ENCODE measurements around the gene KCTD16.

Gene KCTD16

DNA sequence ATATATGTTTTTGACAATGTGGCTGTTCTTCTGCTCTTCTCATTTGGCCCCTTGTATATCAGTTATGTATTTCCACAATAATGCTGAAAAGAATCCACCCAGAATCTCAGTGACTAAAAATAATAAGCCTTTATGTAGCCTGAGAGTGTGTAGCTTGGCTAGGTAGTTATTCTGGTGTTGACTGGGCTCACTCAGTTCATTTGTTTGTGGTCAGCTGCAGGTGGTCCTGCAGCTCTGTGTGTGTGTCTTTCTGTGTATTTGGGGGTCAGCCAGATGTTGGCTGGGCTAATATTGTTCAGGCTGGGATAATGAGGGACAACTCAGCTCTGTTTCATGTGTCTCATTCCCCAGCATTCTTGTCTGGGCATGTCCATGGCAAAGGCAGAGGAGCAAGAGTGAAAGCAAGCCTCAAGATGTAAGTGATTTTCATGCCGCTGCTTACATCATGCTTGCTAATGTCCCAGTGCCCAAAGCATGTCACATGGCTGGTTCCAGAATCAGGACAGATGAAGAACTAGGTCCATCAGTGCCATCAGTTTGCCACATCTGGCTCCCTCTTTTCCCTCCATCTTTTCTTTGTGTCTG is 162.8 kb downstream of the KCTD16 start:
- DNase-seq (ENCODE audit: low read depth), result no peak

DNA sequence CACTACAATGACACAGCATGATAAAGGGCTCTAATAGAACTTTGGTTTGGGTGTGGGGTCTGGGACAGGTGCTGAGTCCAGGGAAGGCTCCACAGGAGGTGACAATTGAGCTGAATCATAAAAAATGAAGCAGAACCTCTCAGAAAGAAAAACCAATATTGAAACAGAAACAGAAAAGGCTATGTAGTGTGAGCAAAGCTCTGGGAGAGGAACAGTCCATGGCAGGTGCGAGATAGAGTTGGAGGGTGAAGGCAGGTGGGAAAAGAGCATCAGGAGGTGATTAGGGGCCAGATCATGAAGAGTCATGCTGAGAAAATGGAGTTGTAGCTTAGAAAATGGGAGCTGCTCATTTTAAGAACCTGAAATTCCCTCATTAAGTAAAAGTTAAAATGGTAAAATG is 164.9 kb downstream of the KCTD16 start:
- no peak for DNase-seq (ENCODE audit: low read depth)

DNA sequence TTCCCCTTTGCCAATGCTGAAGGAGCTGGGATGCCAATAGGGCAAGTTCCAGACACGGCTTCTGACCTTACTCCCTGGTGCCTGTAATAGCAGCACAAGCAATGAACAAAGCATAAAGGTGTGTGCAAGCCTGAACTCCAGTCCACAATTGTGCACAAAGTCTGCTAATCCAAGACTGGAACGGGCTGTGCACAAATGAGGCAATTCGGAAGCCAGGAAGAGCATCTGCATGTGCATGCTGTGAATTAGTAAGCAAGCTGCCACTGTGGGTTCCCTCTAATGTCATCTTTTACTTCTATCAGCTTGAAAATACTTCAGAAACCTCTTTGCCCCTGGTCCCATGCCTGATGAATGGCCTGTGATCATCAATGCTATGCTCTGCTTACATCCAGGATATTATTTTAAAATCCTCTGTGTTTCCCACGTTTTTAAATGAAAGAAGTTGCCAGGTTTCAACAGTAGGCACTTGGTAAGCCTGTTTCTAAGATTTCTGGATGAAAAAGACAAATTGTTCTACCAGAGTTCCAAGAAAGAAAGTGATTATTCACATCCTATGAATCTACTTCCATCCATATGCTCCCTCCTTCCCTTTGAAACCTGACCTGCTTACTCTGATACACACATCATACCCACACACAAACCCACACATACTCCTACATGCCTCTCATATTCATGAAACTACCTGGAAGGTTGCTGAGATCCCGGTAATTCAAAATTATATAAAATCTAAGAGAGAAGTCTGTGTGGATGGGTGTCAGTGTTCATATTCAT is 165.7 kb downstream of the KCTD16 start:
- no peak for DNase-seq (ENCODE audit: low read depth)

DNA sequence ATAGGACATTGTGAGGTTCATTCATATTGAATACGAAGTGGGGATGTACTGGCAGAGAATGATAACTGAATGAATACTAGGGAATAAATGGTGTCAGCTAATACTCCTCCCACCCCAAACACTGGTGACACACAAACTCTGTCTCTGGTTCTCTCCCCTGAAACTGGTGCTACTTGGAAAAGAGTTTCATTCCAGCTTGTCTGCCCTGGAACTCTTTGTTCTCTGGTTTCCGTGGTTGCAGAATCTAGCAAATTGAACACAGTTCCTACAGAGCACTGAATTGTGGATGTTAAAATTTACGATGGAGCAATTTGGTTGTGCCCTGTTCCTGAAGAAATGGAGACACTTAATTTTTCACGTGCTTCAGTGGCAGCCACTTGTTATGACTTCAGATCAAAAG is 181.7 kb downstream of the KCTD16 start:
- no peak for DNase-seq (ENCODE audit: low read depth)

DNA sequence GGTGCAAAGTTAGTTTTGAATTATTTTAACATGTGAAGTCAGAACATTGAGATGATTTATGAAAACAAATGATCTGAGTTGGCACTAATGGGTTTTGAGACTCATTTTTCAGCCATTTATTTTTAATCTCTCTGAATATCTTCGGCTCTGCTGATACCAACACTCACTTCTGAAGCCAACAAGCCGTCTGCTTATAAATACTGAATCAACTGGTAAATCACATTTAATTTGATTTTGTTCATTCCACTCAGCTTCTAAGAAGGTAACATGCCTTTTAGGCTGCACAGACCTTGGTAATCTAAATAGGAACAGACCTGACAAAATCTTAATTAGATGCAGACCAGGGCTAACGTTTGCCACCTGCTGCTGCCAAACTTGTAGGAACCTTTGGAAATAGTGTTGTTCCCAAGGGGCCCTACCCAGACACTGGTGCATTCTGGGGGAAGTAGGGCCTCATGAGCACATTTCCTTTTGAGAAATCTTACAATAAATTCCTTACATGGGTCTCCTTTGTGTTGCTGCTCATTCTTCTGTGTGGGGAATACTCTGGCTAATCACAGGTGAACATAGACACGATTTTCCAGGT is 182.2 kb downstream of the KCTD16 start:
- no peak for DNase-seq (ENCODE audit: low read depth)

DNA sequence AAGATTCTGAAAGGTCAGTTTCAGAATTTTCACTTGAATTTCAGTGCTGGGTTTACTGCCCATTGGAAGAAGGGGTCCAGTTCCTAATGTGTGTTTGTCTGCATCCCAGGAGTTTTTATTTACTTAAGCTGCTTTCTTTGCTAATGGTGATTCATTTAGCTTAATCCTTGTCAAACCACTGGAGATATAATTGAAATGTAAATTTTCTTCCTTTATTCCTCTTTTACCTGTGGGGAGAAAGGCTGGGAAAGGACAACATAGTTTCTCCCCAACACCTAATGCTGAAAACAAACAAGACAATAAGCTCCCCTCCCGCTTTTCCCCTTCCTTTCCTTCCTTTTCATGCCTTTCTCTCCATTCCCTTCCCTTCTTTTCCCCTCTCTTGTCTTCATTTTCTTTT is 185.8 kb downstream of the KCTD16 start:
- no peak for DNase-seq (ENCODE audit: low read depth)

DNA sequence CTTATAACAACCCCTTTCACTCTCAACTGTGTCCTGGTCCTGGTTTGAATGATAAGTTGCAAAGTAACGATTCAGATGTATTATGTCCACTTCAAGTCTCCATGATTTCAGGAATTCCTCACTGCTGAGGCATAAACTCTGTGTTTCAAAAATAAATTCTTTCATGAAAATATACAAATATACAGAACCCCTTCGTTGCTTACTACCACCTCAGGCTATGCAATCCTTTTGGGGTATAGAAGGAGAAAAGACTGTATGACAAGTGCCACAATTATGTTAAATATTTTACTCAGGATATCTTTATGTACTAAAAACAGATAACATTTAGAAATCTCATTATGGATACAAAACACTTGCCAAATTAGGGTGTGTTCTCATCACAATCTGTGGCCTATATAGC is 190.7 kb downstream of the KCTD16 start:
- no peak for DNase-seq (ENCODE audit: low read depth)

DNA sequence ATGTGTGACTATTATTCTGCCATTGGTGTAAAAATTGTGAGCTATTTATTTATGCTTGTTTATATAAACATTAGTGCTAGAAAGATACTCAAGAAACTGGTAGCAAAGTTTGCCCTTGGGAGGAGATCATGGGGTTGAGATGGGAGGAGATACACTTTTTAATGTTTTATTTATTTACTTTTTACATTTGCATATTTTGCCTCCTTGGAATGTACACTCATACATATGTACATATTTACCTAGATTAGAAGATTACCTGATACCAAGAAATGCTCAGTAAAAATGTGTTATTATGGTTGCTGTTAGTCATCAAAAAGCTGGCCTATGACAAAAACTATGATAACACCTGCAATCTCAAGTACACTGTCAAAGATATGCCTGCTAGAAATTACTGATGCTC is 195.2 kb downstream of the KCTD16 start:
- no peak for DNase-seq (ENCODE audit: low read depth)

DNA sequence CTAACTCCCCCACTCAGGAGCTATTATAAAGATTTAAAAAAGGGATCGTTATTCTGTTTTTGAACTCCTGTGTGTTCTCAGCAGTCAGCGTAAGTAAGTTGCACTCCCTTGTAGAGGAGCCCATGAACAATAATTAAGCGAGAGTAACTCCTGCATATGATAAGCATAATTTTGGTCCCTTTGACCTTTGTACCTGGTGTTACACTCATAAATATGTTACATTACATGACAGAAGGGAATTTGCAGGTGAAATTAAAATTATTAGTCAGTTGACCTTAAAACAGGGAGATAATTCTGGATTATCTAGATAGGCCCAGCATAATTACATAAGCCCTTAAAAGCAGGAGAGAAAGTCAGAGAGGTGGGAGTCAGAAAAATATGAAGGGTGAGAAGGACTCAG is 197.3 kb downstream of the KCTD16 start:
- no peak for DNase-seq (ENCODE audit: low read depth)

DNA sequence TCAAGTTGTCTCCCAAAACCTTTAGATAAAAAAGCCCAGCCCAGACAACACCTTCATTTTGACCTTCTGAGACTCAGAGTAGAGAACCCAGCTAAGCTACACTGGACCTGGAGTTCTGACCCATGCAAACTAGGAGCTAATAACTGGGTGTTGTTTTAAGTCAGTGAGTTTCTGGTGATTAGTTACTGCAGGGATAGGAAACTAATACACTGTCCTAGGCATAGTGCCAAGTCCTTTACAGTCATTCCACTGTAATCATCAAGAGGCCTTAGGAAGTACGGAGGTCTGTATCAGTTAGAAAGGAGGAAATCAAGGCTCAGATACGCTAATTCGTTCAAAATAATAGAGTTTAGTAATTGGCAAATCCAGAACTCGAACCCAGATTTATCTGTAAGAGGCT is 197.9 kb downstream of the KCTD16 start:
- DNase-seq (ENCODE audit: low read depth), result peak; percentile 6

DNA sequence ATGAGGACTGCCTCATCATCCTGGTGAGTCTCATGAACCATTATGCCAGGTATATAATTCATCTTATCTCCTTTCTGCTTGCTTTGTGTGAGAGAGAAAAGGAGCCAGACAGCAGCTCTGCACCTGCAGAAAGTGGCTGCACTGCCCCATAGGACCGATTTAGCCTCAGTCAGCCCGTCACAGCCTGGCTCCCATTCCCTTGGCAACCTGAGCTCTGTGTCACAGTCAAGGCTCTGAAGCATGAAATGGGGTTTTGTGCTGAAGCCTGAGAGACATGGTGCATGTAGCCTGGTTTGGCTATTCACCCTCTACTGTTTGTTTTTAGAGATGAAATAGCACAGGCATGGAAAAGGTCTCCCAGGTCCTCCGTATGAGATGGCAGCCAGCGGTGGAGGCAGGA is 198.3 kb downstream of the KCTD16 start:
- DNase-seq (ENCODE audit: low read depth), result no peak

DNA sequence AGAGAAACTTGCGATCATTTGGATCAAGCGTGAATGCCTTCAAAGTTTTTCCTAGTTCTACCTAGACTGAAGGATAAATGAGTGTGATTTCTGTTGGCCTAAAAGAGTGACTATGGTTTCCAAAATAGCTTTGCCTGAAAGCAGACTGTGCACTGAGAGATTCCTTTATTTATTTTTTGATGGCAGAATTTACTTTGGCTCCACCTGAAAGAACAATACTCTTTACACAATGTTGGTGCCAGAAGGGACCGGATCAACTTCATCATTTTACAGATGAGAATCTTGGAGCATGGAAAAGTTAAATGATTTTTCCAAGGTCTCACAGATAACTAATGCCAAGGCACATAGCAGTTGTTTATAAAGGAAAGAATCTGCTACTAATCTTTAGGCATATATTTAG is 199.6 kb downstream of the KCTD16 start:
- DNase-seq (ENCODE audit: low read depth), result no peak

DNA sequence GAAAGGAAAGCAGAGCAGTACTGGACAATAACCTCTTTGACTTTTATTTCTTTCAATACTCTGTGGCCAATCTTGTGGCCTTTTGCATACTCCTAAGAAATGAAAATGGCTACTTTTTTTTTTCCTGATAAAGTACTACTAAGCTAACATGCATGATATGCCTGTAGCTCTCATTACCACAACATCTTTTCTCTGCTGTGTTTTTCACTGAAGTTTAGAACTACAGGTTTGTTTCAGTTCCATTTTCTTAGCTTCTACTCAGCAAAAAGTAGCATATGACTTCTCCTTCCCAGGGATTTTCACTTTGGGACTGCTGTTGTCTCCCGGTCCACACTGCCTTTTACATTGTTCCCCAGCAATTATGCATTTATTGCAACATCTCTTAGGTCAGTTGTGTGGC is 204.0 kb downstream of the KCTD16 start:
- no peak for DNase-seq (ENCODE audit: low read depth)

DNA sequence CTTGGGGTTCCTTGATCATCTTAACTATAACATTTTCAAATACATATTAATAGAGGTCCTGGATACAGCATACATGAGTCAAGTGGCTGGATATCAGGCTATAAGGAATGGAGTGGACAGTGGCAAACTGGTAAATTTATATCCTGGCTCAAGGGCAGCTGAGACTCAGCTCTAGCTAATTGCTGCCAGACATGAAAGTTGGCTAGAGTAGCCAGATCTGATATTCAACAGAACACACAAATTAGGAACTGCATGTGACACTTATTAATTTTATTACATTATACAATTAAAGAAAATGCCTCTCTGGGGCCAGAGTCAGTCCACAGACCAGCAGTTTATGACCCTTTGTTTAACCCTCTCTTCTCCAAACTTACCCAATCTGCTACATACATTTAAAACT is 206.5 kb downstream of the KCTD16 start:
- no peak for DNase-seq (ENCODE audit: low read depth)

DNA sequence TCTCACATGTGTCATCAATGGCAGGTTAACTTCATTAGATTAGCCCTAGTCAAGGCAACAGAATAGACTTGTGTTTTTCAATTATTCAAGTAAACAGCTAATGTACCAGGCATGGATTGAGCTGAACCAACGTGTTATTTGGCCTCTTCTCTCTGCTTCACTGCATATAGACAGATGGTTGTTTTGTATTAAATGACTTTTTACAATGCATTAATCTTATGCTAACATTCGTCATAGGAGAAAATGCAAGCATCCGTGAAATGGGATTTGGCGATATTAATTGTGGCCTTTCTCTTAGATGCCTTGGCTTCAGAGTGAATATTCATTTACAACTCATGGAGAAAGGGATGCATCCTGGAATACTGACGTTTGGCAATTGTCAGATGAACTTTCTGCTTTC is 208.0 kb downstream of the KCTD16 start:
- no peak for DNase-seq (ENCODE audit: low read depth)

DNA sequence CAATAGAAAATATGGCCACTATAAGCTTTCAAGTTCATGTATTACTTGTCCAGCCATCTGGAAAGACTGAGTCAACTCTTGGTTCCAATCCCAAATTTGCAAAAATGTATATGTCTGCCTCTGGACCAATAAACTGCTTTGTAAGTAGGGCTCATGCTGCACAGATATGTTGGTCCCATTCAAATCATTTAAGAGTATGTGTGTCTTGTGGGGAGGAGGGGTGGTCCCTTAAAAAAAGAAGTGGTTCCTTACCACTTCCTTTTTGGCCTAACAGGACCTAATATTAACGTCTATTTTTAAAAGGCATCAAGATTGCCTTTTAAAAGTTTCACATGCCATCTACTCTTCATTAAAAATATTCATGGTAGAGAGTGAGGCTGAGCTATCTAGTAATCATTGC is 214.9 kb downstream of the KCTD16 start:
- no peak for DNase-seq (ENCODE audit: low read depth)

DNA sequence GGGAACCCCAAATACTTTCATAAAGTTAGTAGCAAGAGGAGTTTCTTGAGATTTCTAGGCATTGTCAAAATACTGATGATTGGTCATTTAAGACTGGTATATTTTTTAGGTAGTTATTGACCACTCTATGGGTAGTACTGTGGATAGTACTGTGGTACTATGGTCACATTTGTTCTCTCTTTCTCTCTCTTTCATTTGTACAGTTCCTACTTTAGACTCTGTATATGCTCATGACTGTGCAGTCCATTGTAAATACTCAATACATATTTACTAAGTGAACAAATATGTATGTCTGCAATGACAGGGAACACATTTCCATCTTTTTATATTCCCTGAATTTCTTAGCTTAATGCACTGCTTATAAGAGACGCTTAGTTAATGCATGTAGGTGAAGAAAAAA is 215.6 kb downstream of the KCTD16 start:
- DNase-seq (ENCODE audit: low read depth), result no peak

DNA sequence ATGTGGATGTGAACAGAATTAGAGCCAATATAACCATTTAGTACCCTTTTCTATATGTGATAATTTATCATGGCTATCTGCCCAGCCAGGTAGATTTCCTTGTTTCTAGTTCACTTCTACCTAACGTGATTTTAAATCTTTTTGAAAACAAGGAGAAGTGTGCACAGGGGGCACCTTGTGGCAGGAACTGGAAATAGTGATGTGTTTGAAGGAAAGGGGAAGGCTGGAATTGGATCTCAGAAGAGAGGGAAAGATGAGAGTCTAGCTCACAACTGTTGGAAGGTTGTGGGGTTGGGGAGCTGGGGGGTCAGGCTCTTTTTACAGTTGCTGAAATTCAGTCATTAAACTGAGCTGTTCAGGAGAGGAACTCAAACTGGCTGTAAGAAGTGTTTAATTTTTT is 219.5 kb downstream of the KCTD16 start:
- DNase-seq (ENCODE audit: low read depth), result no peak

DNA sequence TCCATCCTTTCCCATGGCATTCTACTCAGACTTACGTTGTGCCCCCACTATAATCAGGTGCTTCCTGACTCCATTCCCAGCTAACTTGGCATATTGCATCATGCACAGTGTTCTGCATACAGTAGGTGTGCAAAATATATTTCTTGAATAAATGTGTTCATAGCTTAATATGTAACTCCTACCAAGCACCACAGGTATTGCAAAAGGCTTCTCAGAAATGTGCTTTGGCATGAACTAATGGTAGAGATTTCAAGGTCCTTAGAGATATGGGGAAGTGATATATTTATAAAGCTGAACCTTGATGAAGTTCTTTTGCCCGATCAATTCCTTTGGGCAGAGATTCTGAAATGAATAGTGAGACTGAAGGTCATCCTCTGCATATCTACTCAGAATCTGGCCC is 220.4 kb downstream of the KCTD16 start:
- no peak for DNase-seq (ENCODE audit: low read depth)

DNA sequence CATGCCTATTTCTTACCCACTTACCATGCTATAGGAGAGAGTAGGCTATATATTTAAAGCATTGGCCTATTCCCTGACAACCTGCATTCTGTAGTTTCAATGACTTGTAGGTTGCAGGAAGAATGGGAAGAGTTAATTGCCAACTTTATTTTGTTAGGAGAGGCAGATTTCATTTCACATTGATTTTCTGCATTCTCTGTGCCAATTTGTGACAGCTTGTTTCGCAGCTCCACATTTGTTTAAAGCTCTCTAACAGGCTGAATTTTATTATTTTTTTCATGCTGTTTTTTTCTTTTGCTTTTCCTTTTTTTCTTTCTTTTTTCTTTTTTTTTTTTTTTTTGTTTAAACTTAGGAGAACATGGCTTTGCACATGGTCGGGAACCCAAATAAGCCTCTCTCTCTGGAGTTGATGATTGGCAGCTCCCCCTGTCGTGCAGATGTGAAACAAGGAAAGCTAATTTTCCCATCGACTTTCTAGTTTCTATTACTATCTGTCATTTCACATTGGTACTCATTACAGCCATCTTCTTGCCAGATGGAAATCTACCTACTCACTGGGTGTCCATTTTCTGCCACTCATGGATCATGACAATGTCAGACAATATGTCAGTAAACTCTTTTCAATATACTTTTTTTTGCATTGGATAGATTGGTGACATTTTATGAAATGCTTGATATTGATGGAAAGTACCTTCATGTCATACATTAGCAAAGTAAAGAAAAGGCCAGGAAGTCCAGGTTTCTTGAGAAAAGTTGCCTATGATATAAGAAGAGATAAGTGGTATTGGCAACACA is 223.2 kb downstream of the KCTD16 start:
- DNase-seq (ENCODE audit: low read depth), result no peak

DNA sequence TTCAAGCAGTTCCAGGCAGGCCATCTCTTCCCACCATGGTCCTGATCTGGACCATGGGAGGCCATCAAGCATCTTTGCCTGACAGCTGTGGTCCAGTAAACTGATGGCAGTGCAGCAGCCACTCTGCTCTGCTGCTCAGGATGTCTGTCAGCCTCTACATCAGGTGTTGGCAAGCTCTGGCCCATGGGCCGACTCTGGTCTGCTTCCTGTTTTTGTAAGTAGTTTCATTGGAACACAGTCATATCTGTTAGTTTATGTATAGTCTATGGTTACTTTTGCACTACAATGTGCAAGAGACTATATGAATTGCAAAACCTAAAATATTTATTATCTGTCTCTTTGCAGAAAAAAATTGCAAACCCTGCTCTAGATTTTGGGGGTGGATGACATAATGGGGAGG is 225.0 kb downstream of the KCTD16 start:
- no peak for DNase-seq (ENCODE audit: low read depth)

DNA sequence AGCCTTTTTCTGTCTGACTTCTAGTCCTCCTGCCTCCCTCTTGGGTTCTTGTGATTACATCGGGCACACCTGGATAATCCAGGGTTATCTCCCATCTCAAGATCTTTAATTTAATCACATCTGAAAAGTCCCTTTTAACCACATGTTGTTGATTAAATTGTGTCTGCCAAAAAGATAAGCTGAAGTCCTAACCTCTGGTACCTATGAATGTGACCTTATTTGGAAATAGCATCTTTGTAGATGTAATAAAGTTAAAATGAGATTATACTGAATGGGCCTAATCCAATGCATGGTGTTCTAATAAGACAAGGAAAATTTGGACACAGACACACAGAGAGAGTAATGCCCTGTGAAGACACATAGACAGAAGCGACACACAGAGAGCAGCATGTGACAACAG is 232.4 kb downstream of the KCTD16 start:
- no peak for DNase-seq (ENCODE audit: low read depth)

DNA sequence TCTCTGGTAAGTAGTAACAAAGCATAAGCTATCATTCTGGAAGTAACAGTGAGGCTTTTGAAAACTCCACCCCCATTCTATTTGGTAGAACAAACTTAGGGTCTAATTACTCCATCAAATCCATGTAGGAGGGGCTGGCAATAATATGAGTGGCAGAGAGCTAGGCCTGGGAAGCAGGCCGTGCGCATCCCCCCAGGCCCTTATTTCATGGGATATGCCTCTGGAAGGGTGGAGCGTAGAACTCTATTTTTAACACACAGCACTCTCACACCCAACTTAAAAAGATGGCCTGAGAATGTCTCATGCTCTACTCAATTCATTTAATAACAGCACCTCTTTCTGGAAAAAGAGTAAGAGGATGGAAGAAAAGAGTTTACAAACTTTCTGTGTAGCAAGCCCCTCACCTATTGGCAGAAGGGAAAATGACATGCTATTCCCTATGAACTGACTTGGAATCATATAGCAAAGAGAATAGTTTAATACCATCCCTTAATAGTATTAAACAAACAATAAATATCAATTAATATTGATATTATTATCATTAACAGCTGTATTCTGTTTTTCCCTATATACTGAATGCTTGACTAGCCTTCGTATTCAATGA is 233.2 kb downstream of the KCTD16 start:
- no peak for DNase-seq (ENCODE audit: low read depth)

Measured in fibroblast of the conjunctiva (primary cell).